GM18519 (cell line): ENCODE data around the gene UNKL.
A peak's percentile ranks its signal among the peaks of the same experiment; 100 is the strongest.

ENCODE experiments used
- ATAC-seq: cut with Tn5 transposase; IDR thresholded peaks from one replicate; pipeline ENCODE4 v1.9.1; 2021; ENCODE audit warnings: mild to moderate bottlenecking, moderate library complexity; ENCODE audit not compliant: unreplicated experiment, low FRiP score

UNKL gene

GRCh38 chr16:1432388-1433262 is 18.1 kb upstream of the UNKL start:
- no peak for ATAC-seq

GRCh38 chr16:1431497-1432270 is 17.2 kb upstream of the UNKL start:
- no peak for ATAC-seq

GRCh38 chr16:1430759-1431496 is 16.4 kb upstream of the UNKL start, which contains the start of gene PERCC1:
Gene PERCC1 (plus strand): TSS chr16:1431078. CDS start chr16:1432594, 1,516 bp downstream.
- no peak for ATAC-seq

GRCh38 chr16:1430214-1430758 is 15.8 kb upstream of the UNKL start:
- ATAC-seq, result no peak

GRCh38 chr16:1429631-1430030 is 15.1 kb upstream of the UNKL start:
- no peak for ATAC-seq

GRCh38 chr16:1429012-1429411 is 14.5 kb upstream of the UNKL start:
- ATAC-seq, result no peak

- ATAC-seq, result no peak
Observed at GRCh38 chr16:1428511-1428910, 14.0 kb upstream of the UNKL start.

- no peak for ATAC-seq
Observed at GRCh38 chr16:1427473-1428461, 13.3 kb upstream of the UNKL start.

GRCh38 chr16:1426734-1427471 is 12.4 kb upstream of the UNKL start:
- ATAC-seq, result no peak

- no peak for ATAC-seq
Observed at GRCh38 chr16:1425616-1426370, 11.3 kb upstream of the UNKL start.

- ATAC-seq, result no peak
Observed at GRCh38 chr16:1424028-1424427, 9.5 kb upstream of the UNKL start.

GRCh38 chr16:1422076-1422475 is 7.6 kb upstream of the UNKL start:
- no peak for ATAC-seq

- ATAC-seq, result peak; percentile 3
Observed at GRCh38 chr16:1420111-1420539, 5.6 kb upstream of the UNKL start.

- no peak for ATAC-seq
Observed at GRCh38 chr16:1416521-1416941, 2.0 kb upstream of the UNKL start.

GRCh38 chr16:1413684-1414531 is 596 bp downstream of the UNKL start:
- ATAC-seq, result no peak

- ATAC-seq, result no peak
Observed at GRCh38 chr16:1412847-1413246, 1.7 kb downstream of the UNKL start.
